Calu3 (cell line): ENCODE measurements around the gene TNFSF15. TPM values are rescaled to one million over a fixed set of nuclear protein-coding genes. Genes with fewer than 3 reads are reported as not detected.

Experiments used
- BruUV-seq: library from RNA; stranded (reverse); fragments of 400-500 nt; replicated peaks from 2 replicates; lab custom pipeline; 2021; lab: Mats Ljungman, UMichigan
- CTCF ChIA-PET: fragments of 300-600 bp; sonication (Branson Sonifier 250); formaldehyde crosslinking; loops from one replicate; lab custom pipeline; 2022; ENCODE audit warnings: antibody characterized with exemption; lab: Charles Lee
- DNase-seq: peaks from one replicate; pipeline ENCODE4 v3.0.0; 2022
- H3K27ac Mint-ChIP-seq: one replicate; pipeline ENCODE4 v1.8.0; 2022; ENCODE audit warnings: mixed read lengths; ENCODE audit not compliant: unreplicated experiment
- H3K27me3 Mint-ChIP-seq: one replicate; pipeline ENCODE4 v1.8.0; 2022; ENCODE audit warnings: mixed read lengths; ENCODE audit not compliant: unreplicated experiment
- H3K36me3 Mint-ChIP-seq: one replicate; pipeline ENCODE4 v1.8.0; 2022; ENCODE audit warnings: mild to moderate bottlenecking, moderate library complexity, mixed read lengths; ENCODE audit not compliant: insufficient read depth, unreplicated experiment
- H3K4me1 Mint-ChIP-seq: one replicate; pipeline ENCODE4 v1.8.0; 2022; ENCODE audit warnings: mild to moderate bottlenecking, low read depth, mixed read lengths; ENCODE audit not compliant: unreplicated experiment
- H3K4me3 Mint-ChIP-seq: one replicate; pipeline ENCODE4 v1.8.0; 2022; ENCODE audit warnings: mild to moderate bottlenecking, low read depth, moderate library complexity, mixed read lengths; ENCODE audit not compliant: unreplicated experiment
- H3K9me3 Mint-ChIP-seq: one replicate; pipeline ENCODE4 v1.8.0; 2022; ENCODE audit warnings: low read depth, mixed read lengths; ENCODE audit not compliant: unreplicated experiment
- CTCF ChIP-seq: fragments of 200-600 bp; IDR thresholded peaks from one replicate; pipeline ENCODE4 v1.8.0; 2022; ENCODE audit warnings: antibody characterized with exemption; ENCODE audit not compliant: unreplicated experiment
- intact Hi-C: fragments of 100-400 bp; cut with micrococcal nuclease; formaldehyde crosslinking; loops from one replicate; pipeline ENCODE4 v1.10.0; 2022; ENCODE audit not compliant: unreplicated experiment
- total RNA-seq: library from RNA; stranded (reverse); gene quantifications from 2 replicates; pipeline ENCODE4 v1.2.3, GENCODE V29; 2022

TNFSF15 gene
- total RNA-seq, 1 experiment from 2014 or later: 4.9 TPM

- no peak for DNase-seq
- H3K27ac Mint-ChIP-seq: no peak overlapping the region
- TF ChIP-seq CTCF: no peak
- H3K9me3 Mint-ChIP-seq: no peaks in the 10 kb centered on the region
- CTCF ChIA-PET: interaction anchor here (0.5 kb wide), 1 partner anchor 18 kb away, joined by 5 read pairs; no protein-coding TSS in a partner anchor
- H3K4me3 Mint-ChIP-seq: no peak overlapping the region
- H3K36me3 Mint-ChIP-seq: no peaks in the 10 kb centered on the region
- peaks cover 6% of the 10 kb centered on the region for H3K27me3 Mint-ChIP-seq
- BruUV-seq: no TSS peak
- intact Hi-C loops: no loop called here
- H3K4me1 Mint-ChIP-seq: no peaks in the 10 kb centered on the region
These were observed 44.3 kb downstream of the TNFSF15 start for GRCh38 chr9:114761523-114761922.

- Mint-ChIP-seq H3K27ac (no peak overlapping the region), H3K4me1 (no peaks in the 10 kb centered on the region), H3K27me3 (peaks cover 22% of the 10 kb centered on the region), H3K4me3 (no peak overlapping the region), H3K36me3 (no peaks in the 10 kb centered on the region), H3K9me3 (no peaks in the 10 kb centered on the region)
- no peak for DNase-seq
- TF ChIP-seq CTCF: no peak
- intact Hi-C loops: no loop called here
- CTCF ChIA-PET: no interaction called here
- no TSS peak for BruUV-seq
These were observed 46.1 kb downstream of the TNFSF15 start for GRCh38 chr9:114759512-114760341.

- BruUV-seq: no TSS peak
- no peak for DNase-seq
- intact Hi-C loops: no loop called here
- Mint-ChIP-seq H3K4me3 (no peak overlapping the region), H3K27me3 (peaks cover 22% of the 10 kb centered on the region), H3K36me3 (no peaks in the 10 kb centered on the region), H3K27ac (no peak overlapping the region), H3K9me3 (no peaks in the 10 kb centered on the region), H3K4me1 (no peaks in the 10 kb centered on the region)
- CTCF ChIA-PET: no interaction called here
- no peak for TF ChIP-seq CTCF
These were observed 47.9 kb downstream of the TNFSF15 start for GRCh38 chr9:114757984-114758383.

GRCh38 chr9:114757395-114757794 lies 48.4 kb downstream of the TNFSF15 start:
- Mint-ChIP-seq H3K4me1 (no peaks in the 10 kb centered on the region), H3K27ac (no peak overlapping the region), H3K36me3 (no peaks in the 10 kb centered on the region), H3K27me3 (peaks cover 22% of the 10 kb centered on the region), H3K4me3 (no peak overlapping the region), H3K9me3 (no peaks in the 10 kb centered on the region)
- no peak for TF ChIP-seq CTCF
- BruUV-seq: no TSS peak
- CTCF ChIA-PET: no interaction called here
- DNase-seq: no peak
- intact Hi-C loops: no loop called here
